ENCODE results near the gene THEMIS. TPM values are rescaled to one million over a fixed set of nuclear protein-coding genes. Genes with fewer than 3 reads are reported as not detected.

Gene THEMIS
- total RNA-seq, 4 donors from 2014 or later, result 0.10 to 0.15 TPM; not detected in 2

- DNase-seq (no peak), ATAC-seq (no peak)
- Histone ChIP-seq H3K4me1 (no peaks in the 10 kb centered on the region), H3K27ac (no peak overlapping the region), H3K36me3 (no peaks in the 10 kb centered on the region), H3K9me3 (no peaks in the 10 kb centered on the region), H3K4me3 (no peak overlapping the region), H3K27me3 (no peaks in the 10 kb centered on the region)
- TF ChIP-seq POLR2A (IDR thresholded peaks at IDR 0.05), result no peak
- TF ChIP-seq CTCF (IDR thresholded peaks at IDR 0.05 in 4 of 5, conservative IDR thresholded peaks at IDR 0.05 in 1 of 5), result no peak
- in situ Hi-C loops (cut with MboI; ENCODE audit: low sequenced_read_pairs in 4 of 4) (no loop called here), intact Hi-C loops (cut with DNase I; ENCODE audit: low total_unique reads) (no loop called here)
Observed at GRCh38 chr6:127941228-127941627, 40.4 kb upstream of the THEMIS start.

GRCh38 chr6:127939442-127940066 is 38.7 kb upstream of the THEMIS start:
- intact Hi-C loops (cut with DNase I; ENCODE audit: low total_unique reads), result no loop called here
- TF ChIP-seq POLR2A (IDR thresholded peaks at IDR 0.05) (no peak), CTCF (IDR thresholded peaks at IDR 0.05 in 4 of 5, conservative IDR thresholded peaks at IDR 0.05 in 1 of 5) (no peak)
- Histone ChIP-seq H3K4me3 (no peak overlapping the region), H3K27ac (no peak overlapping the region), H3K4me1 (no peaks in the 10 kb centered on the region), H3K36me3 (no peaks in the 10 kb centered on the region), H3K27me3 (no peaks in the 10 kb centered on the region), H3K9me3 (no peaks in the 10 kb centered on the region)
- DNase-seq (no peak), ATAC-seq (no peak)
- in situ Hi-C loops (cut with MboI; ENCODE audit: low sequenced_read_pairs in 4 of 4), result no loop called here

- Histone ChIP-seq H3K27ac (no peak overlapping the region), H3K27me3 (no peaks in the 10 kb centered on the region), H3K4me1 (no peaks in the 10 kb centered on the region), H3K9me3 (no peaks in the 10 kb centered on the region), H3K4me3 (no peak overlapping the region), H3K36me3 (no peaks in the 10 kb centered on the region)
- intact Hi-C loops (cut with DNase I; ENCODE audit: low total_unique reads) (no loop called here), in situ Hi-C loops (cut with MboI; ENCODE audit: low sequenced_read_pairs in 4 of 4) (no loop called here)
- ATAC-seq (no peak), DNase-seq (no peak)
- TF ChIP-seq CTCF (IDR thresholded peaks at IDR 0.05 in 4 of 5, conservative IDR thresholded peaks at IDR 0.05 in 1 of 5) (no peak), POLR2A (IDR thresholded peaks at IDR 0.05) (no peak)
Observed at GRCh38 chr6:127938701-127939100, 37.8 kb upstream of the THEMIS start.

- H3K36me3 ChIP-seq, result no peaks in the 10 kb centered on the region
- ATAC-seq (no peak), DNase-seq (no peak)
- peaks cover 0 to 1% (median 0%) of the 10 kb centered on the region in 3 donors for H3K9me3 ChIP-seq
- no peaks in the 10 kb centered on the region for H3K4me1 ChIP-seq
- H3K27ac ChIP-seq, result no peak overlapping the region
- no peaks in the 10 kb centered on the region for H3K27me3 ChIP-seq
- no peak overlapping the region for H3K4me3 ChIP-seq
- TF ChIP-seq CTCF (IDR thresholded peaks at IDR 0.05 in 4 of 5, conservative IDR thresholded peaks at IDR 0.05 in 1 of 5), result no peak
- intact Hi-C loops (cut with DNase I; ENCODE audit: low total_unique reads), result no loop called here
- in situ Hi-C loops (cut with MboI; ENCODE audit: low sequenced_read_pairs in 4 of 4), result no loop called here
Observed at GRCh38 chr6:127937747-127938146, 36.9 kb upstream of the THEMIS start.

- intact Hi-C loops (cut with DNase I; ENCODE audit: low total_unique reads) (no loop called here), in situ Hi-C loops (cut with MboI; ENCODE audit: low sequenced_read_pairs in 4 of 4) (no loop called here)
- H3K27ac ChIP-seq, result no peak overlapping the region
- no peak overlapping the region for H3K4me3 ChIP-seq
- no peak for DNase-seq
- H3K27me3 ChIP-seq, result no peaks in the 10 kb centered on the region
- no peaks in the 10 kb centered on the region for H3K4me1 ChIP-seq
- H3K9me3 ChIP-seq, result peaks cover 0 to 6% (median 0%) of the 10 kb centered on the region in 3 donors
- no peak for TF ChIP-seq POLR2A (IDR thresholded peaks at IDR 0.05)
- TF ChIP-seq CTCF (IDR thresholded peaks at IDR 0.05 in 4 of 5, conservative IDR thresholded peaks at IDR 0.05 in 1 of 5), result no peak
- no peaks in the 10 kb centered on the region for H3K36me3 ChIP-seq
- no peak for ATAC-seq
Observed at GRCh38 chr6:127937102-127937501, 36.2 kb upstream of the THEMIS start.
